NCI-H345 (cell line): ENCODE measurements around the gene MFSD6.
A peak's percentile ranks its signal among the peaks of the same experiment; 100 is the strongest.
"Not testable (repeated sequence)": the region's sequence is repeated elsewhere in the genome, so short reads cannot be mapped to it uniquely, and the experiment has no call there.

ENCODE experiments used
- DNase-seq: peaks from one replicate; lab custom pipeline; 2025; lab: John Stamatoyannopoulos, UW

The MFSD6 gene

DNA sequence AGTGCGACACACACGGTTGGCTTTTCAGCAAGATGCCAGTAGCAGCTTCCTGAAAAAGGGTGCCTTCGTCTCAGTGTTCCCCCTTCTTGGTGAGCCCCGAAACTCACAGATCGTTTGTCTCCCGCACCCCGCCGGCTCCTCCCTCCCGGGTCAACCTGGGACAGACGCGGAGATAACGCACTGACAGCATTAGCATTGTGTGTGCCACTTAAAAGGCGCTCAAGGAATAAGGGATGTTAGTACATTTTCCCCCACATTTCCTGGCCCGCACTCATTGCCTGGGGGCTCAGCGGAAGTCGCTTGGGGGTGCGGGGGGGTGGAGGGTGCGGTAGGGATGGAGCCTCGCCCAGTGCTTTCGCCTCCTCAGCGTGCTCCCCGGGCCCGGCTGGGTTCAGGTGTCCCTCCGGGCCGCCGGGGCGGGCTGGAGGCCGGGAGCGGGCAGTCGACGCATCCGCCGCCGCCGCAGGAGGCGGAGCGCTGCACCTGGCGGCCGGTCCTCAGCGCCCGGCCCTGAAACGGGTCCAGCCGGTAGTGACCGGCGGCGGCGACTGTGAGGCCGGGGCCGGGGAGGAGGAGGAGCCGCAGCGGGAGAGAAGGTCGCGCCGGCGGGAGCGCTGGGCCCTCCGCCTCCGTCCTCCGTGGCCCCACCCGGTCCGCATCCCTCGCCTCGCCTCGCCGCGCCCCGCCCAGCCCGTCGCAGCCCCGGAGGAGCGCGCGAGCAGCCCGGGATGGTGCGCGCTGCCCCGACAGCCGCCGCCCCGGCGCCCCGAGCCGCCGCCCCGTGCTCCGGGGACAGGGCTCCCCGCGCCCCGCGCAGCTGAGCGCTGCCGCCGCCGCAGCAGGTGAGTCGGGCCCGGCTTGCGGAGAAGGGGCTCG, at the start of gene MFSD6:
TSS of gene MFSD6 (plus strand) at position 694 of the 876 bp plus-strand sequence. CDS start 27,675 bp downstream, outside the sequence.
- peak; percentile 60 for DNase-seq

DNA sequence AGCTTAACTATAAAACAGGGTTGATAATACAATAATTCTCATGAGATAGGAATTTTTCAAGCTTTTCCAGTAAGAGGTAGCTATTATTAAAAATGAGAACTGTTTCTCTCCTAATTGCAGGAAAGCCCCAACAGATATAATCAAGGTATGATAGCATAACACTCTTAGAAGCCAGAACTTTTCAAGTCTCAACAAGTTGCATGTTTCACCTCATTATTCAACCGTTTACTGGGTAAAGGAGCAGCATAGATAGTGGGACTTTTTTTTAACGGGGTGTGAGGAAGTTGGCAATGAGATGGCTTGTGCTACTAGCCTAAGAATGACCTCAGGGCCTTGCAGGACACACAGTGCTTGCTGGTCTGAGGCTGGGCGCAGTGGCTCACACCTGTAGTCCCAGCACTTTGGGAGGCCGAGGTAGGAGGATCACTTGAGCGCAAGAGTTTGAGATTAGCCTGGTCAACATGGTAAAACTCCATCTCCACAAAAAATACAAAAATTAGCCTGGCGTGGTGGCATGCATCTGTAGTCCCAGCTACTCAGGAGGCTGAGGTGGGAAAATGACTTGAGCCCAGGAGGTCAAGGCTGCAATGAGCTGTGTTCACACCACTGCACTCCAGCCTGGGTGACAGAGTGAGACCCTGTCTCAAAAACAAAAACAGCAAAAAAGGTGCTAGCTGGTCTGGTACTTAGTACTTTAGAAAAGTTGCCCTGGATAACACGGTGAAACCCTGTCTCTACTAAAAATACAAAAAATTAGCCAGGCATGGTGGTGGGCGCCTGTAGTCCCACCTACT, 49.3 kb upstream of the MFSD6 start:
- not testable (repeated sequence) for DNase-seq

DNA sequence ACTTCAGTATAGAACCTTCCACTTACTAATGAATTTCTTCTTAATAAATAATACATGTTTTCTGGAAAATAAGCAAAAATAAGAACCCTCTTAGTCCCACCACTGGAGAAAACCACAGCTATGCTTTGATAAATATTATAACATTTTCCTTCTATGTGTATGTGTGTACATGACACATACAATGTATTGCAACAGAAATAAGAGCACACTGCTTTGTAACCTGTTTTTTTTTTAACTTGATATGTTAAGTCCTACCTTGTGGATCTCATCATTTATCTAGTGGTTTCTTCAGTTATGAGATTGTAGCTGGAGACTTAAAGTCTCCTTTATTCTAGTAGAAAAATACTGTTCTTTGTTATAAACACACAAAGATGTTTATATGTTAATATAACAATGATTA, 47.6 kb upstream of the MFSD6 start:
- DNase-seq = no peak

DNA sequence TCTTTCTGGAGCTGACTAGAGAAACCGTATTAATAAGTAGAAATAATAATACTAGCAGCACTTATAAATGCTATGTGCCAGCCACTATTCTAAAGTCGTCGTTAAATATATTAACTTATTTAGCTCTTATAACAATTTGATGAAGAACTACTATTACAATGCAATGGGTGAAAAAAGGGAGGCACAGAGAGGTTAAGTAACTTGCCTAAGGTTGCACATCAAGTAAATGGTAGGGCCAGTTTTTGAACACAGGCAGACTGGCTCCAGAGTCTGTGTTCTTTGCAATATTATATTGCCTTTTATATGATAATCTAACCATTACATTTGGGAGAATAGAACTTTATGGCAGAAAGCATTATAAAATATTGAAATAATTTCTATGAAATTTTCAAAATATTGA, 47.2 kb upstream of the MFSD6 start:
- DNase-seq = no peak

DNA sequence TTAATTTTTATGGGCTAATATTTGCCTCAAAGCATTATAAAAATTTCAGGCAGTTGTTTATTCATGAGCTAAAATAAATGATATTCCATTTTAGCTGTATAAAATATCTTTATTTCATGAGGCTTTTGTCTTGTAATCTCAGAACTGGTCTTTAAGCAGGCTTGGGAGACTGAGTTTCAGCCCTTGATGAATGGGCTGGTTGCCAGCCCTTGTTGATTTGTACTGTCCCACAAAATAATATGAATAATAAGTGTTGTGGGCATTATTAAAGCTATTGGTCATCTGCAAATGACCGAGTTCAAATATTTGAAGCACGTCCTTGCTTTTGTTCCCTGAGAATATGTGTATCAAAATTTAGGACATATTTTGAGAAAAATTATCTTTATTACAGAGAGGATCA, 46.6 kb upstream of the MFSD6 start:
- DNase-seq = no peak

DNA sequence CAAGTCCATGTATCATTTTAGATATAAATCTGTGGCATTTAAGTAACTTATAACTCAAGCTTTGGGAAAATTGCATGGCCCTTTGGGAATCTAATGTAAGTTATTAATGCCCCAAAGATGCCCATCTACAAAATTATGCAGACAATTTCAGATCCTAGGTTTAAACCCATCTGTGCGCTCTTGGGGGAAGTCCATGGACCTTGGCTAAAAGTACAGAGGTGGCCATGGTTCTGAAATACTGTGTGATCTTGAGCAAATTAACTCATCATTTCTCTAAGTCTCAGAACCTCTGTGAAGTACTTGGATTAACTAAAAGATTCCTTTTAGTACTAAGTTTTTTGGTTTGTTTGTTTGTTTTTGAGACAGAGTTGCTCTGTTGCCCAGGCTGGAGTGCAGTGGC, 45.3 kb upstream of the MFSD6 start:
- no peak for DNase-seq

DNA sequence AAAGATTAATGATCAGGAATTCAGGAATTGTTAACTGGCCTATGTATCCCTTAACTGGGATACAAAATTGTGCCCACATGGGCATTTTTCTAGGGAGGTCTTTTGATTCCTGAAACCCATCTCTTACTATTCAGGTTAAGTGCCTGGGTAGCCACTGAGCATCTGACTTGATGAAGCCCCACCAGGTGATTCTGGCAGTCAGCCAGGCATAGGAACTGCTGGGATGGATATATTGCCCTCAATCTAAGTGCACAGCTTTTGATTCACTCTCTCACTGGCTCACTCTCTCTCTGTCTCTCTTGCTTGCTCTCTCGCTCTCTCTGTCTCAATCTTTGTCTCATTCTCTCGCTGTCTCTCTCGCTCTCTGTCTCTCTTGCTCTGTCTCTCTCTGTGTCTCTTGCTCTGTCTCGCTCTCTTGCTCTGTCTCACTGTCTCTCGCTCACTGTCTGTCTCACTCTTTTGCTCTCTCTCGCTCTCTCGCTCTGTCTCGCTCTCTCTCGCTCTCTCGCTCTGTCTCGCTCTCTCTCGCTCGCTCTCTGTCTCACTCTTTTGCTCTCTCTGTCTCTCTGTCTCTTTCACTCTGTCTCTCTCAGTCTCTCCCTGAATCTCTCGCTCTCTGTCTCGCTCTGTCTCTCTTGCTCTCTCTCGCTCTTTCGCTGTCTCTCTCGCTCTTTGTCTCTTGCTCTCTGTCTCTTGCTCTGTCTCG, 42.5 kb upstream of the MFSD6 start:
- peak; percentile 80 for DNase-seq

DNA sequence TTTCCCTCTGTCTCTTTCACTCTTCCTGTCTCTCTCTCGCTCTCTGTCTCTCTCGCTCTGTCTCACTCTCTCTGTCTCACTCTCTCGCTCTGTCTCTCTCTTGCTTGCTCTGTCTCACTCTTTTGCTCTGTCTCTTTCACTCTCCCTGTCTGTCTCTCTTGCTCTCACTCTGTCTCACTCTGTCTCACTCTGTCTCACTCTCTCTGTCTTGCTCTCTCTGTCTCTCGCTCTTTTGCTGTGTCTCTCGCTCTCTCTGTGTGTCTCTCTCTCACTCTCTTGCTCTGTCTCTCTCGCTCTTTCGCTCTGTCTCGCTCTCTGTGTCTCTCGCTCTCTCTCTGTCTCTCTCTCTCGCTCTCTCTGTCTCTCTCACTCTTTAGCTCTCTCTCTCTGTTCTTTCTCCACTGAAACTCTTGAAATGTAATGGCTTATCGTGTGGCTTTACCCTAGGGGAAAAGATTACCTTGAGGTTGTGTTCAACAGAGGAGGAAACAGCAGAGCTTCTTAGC, 41.9 kb upstream of the MFSD6 start:
- no peak for DNase-seq

DNA sequence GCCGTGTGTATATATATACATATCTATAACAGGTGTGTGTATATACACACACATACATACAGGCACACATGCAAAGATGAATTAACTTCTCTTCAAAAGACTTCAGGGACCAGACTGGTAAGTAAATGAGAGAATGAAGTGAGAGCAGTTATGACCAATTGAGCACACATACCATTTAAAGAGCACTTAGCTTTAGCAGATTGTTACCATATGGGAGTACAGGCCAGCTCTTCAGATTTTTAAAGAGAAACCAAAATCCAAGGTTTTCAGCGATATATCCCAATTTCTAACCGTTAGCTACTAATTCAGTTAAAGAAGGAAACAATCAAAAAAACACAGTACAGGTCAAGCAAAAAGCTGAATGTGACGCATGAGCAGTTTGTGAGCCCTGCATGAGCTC, 41.1 kb upstream of the MFSD6 start:
- DNase-seq = no peak

DNA sequence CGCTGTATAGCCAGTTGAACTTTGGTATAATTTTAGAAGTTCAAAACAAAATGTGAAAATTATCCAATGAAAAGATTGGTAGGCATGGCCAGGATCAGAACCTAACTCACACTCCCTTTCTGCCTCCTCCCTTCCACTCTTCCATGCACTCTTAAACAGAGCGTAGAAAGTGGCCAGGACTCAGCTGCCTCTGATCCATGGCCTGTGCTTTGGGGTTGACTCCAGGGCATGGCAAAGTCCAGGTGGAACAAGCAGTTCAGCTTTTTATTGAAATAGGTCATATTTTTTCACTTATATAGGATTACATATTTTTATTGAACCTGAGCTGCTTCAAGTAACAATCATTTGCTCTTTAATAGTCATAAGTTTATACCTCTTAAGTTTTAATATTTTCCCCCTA, 38.5 kb upstream of the MFSD6 start:
- DNase-seq = no peak

DNA sequence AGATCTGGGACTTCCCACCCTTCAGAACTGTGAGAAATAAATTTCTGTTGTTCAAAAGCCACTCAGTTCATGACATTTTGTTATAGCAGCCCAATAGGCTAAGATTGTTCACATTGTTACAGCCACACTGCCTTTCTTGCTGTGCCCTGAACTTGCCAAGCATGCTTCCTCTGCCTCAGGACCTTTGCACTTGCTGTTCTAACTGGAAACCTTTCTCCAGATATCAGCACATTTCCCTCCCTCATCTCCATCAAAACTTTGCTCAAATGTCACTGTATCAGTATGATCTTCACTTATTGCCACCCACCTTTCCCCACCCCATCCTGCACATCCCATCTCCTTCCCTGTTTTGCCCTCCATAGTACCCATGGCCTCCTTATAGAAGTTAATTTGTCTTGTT, 32.1 kb upstream of the MFSD6 start:
- DNase-seq = no peak

DNA sequence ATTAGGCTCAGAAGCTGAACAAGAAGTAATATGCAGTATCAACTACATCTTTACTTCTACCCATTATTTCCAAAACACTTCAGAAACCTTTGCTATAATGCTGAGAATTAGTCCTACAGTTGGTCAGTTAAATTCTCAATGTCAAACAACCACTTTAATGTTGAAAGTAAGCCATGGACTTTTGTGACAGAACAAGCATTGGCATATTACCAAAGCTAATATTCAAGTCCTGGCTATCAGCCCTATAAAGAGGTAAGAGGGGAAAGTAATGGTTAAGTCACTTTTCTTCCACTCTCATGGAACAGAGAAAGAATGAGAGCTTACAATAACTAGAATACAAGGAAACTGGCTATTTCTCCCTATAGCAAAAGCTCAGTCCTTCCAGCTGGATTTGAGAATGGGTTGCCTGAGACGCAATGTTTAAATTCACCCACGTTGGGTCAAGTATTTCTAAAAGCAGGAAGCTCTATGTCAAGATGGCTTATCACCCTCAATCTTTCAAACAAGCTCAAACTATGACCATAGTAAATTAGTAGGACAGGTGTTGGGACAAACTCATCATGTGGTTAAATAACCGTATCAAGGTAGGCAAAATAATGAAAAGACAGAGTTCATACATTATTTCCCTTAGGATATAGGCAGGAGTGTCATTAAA, 31.4 kb upstream of the MFSD6 start:
- no peak for DNase-seq

DNA sequence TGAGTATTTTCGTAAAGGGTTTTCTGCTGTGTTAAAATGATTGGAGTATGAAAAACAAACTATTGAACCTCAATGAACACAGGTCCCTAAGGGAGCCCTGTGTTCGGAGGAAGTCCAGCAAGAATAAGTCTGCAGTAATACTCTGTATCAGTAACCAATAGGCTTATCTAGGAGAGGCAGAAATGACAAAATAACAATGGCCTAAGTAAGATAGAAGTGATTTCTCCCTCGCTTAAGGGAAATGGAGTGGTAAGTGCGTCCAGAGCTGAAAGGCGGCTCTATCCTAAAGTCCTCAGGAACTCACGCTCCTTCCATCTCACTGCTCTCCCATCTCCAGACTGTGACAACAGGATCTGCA, 29.3 kb upstream of the MFSD6 start:
- DNase-seq = no peak

DNA sequence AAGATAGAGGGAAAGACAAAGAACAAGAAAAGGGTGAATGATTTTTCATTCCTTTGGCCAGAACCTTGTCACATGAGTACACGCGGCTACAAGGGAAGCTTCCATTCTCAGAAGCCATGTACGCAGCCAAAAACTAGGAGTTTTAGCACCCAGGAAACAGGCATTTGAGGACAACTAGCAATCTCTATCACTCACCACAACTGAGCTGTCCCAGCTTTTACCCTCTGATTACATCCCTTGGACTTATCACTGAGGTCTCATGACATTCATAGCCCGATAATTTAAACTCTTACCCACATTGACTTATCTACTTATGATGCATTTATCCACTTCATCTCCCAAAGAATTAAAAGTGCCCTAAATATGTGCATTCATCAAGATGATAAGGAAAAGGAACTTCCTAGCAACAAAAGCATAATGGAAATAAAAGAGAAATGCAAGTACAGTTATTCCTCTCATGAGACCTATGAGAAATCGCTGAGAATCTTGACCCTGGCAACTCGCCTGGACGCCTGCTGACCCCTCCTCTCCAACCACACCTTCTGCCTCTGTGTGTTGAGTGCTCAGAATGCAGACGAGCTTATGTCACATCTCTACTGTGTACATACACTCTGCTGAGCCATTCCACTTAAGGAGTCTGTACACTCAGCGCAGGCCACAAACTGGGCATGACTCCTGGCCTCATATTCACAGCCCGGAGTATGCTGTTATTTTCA, 28.7 kb upstream of the MFSD6 start:
- DNase-seq = peak; percentile 12

DNA sequence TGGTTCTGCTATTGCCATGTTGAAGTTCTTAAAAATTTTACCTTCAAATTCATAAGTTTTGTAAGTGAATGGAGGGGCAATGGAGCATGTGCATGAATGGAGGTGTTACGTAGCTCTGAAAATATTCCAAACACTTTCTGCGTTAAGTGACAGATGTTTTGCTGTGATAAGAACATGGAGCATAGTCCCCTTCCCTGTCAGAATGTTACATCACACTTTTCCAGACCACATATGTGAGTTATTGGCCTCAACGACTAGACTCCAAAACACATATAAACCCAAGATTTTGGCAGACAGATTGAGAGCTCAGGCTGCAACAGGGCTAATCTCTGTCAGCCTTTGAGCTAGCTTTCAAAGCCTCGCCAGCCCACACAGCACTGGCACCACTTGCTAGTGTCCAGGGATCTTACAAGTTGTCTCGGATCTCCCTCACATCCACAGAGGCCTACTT, 27.2 kb upstream of the MFSD6 start:
- DNase-seq = no peak

DNA sequence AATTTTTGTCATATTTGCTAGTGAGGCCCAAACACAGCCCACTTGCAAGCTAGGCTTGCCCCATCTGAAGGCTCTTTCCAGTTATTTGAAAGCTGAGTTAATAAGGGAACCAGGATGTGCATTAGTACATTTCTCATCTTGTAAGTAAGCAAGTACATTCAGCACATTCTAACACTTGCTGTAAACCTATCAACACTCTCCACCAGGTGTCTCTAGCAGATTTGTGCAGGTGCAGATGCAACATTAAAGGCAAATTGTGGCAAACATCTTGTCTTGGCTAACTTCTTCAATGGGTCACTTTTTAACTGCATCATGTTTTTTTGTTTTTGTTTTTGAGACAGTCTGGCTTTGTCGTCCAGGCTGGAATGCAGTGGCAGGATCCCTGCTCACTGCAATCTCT, 25.3 kb upstream of the MFSD6 start:
- DNase-seq = peak; percentile 68

DNA sequence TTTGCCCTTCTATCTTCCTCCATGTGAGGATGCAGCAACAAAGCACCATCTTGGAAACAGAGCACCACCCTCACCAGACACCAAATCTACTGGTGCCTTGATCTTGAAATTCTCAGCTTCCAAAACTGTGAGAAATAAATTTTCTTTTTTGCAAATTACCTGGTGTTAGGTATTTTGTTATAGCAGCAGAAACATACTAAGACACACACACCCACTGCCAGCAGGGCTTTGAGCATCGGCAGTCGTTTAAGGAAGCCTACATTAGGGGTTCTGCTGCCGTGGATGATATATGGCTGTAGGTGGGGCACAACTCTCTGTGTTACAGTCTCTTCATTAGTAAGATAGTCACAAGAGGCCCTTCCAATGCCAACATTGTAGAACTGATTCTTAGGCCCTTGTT, 20.7 kb upstream of the MFSD6 start:
- no peak for DNase-seq

DNA sequence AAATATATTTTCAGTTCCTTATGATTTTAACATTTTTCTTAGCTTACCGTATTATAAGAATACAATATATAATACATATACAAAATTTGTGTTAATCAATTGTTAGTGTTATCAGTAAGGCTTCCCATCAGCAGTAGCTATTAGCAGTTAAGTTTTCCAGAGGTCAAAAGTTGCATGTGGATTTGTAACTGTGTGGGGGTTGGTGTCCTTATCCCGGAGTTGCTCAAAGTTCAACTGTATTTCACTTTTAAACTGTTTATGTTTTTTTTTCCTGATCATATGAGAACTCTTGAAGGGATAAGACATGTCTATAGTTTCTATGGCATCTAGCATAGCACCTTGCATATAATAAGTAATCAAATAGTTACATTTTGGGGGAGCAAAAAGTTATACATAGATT, 11.9 kb upstream of the MFSD6 start:
- DNase-seq = no peak

DNA sequence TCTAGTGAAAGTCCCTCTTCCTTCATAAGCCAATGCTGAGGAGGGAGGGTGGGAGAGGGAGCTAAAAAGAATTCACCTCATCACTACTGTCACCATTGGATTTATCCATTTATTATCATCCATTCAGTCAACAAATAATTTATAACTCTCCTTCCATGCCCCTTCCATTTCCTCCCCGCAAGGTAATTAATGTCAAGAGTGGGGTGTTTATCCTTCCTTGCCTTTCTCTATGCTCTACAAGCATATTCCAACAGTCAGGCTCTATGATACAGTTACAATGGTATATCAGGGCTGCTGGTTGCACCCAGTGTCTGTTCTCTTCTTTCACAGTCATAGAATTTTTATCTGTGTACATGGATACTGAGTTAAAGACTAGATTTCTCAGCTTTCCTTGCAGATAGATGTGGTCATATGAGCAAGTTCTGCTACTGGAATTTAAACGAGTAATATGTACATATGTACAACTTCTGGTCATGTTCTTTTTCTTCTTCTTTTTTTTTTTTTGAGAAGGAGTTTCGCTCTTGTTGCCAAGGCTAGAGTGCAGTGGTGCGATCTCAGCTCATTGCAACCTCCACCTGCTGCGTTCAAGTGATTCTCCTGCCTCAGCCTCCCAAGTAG, 5.1 kb upstream of the MFSD6 start:
- DNase-seq = no peak

DNA sequence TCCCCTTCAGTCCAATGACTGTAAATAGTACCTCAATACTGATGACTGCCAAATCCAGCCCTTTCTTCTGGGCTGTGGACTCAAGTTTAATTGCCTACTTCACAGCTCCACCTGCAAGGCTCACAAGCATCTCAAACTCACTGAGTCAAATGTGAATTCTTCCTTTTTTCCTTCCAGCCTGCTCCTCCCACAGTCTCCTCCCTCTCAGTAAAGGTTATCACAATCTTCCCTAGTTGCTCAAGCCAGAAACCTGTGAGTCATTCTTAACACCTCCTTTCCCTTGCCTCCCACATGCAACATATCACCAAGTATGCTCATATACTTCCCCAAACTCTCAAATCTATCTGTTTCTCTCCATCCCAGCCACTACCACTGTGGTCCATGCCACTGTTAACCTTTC, 3.7 kb upstream of the MFSD6 start:
- DNase-seq = no peak

DNA sequence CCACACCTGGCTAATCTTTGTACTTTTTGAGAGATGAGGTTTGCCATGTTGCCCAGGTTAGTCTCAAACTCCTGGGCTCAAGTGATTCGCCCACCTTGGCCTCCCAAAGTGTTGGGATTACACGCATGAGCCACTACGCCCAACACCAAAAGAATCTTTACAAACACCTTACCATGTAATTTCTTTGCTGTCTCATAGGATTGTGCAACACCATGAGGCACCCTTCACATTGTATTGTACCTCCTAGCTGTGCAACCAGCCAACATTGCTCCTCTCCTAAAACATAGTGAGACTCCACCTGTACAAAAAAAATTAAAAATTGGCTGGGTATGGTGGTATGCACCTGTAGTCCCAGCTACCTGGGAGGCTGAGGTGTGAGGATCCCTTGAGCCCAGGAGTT, 3.1 kb upstream of the MFSD6 start:
- no peak for DNase-seq
